Left lobe of liver (tissue), 2 donors: ENCODE results near the gene TUNAR. TPM values are rescaled to one million over a fixed set of nuclear protein-coding genes. Genes with fewer than 3 reads are reported as not detected.

Experiments used
- ATAC-seq: fragments of 200-7000 bp; cut with Tn5 transposase; one replicate; pipeline ENCODE4 v1.9.1; 2020; ENCODE audit warnings: mild to moderate bottlenecking, moderate library complexity
- DNase-seq: peaks from one replicate; pipeline ENCODE4 v3.0.0-alpha.2; 2020; ENCODE audit warnings: low spot score
- total RNA-seq: library from RNA; stranded (reverse); gene quantifications from one replicate; pipeline ENCODE4 v1.2.1, GENCODE V29; 2021
- donor health status: DM: no; HTN: no; CAD: no; lungs with moderate emphysema.
- donor health status: DM: no; HTN: yes; CAD: no.

Gene TUNAR
- total RNA-seq, 1 donor from 2014 or later = not detected

DNA sequence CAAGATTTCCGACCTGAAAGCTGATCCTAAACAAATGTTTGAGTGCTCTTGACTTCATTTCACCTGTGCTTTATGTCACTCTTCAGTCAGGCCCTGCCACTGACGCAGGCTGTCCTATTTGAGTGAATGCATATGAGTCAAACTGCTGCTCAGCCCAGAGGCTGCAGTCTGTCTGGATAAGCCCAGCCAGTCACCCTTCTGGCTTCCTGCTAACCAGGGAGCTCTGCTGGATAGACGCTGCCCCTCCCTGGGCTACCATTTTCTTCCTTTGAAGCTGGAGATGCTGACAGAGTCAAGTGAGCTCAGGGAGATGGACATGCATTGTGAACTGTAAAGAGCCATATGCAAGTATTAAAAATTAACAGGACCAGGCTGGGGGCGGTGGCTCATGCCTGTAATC, 5.1 kb upstream of the TUNAR start:
- ATAC-seq (no peak), DNase-seq (no peak)

- DNase-seq (no peak), ATAC-seq (no peak)
Observed at GRCh38 chr14:95872777-95873176, 3.9 kb upstream of the TUNAR start.

DNA sequence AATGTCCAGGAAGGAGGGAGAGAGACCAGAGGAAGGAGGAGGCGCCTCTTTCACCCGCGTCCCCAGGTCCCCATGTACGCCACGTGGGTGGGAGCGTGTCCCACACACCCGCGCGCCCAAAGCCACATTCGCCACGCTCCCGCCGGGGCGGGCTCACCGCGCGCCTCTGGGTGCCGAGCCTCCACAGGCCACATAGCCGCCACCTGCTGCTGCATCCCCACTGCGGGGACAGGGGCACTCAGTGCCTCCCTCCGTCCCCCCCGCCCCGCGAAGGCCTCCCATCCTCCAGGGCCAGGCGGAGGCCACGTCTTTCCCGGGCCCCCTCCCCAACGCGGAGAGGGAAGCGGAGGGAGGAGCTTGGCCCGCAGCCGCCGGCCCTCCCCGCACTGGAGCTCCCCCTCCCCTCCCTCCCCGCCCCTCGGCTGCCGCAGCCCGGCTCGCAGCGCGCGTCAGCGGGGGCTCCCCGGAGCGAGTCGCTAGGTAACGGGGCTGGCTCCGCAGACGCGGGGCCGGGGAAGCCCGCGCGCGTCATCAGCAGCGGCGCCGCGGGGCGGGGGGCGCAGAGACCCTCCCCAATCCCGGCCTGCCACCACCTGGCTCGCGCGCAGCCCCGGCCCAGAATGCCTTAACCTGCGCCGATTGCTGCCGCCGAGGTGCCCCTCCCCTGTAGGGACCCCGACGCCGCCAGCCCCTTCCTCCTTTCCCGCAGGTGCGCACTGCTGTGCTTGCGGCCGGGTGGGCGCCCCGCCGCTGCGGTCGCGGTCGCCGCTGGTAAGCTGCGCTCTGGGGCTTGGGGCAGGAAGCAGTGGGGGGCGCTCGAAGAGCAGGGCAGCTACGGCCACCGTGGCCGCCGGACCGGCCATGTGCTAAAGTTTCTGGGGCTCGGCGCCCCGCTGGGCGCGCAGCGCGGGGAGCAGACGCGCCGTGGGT, 536 bp upstream of the TUNAR start:
- DNase-seq = no peak
- ATAC-seq = no peak

- DNase-seq (no peak), ATAC-seq (no peak)
Observed at GRCh38 chr14:95877633-95878032, 1.0 kb downstream of the TUNAR start.

- ATAC-seq (no peak), DNase-seq (no peak)
Observed at GRCh38 chr14:95884377-95884776, 7.7 kb downstream of the TUNAR start.

GRCh38 chr14:95885278-95885677, 8.6 kb downstream of the TUNAR start:
- no peak for DNase-seq

DNA sequence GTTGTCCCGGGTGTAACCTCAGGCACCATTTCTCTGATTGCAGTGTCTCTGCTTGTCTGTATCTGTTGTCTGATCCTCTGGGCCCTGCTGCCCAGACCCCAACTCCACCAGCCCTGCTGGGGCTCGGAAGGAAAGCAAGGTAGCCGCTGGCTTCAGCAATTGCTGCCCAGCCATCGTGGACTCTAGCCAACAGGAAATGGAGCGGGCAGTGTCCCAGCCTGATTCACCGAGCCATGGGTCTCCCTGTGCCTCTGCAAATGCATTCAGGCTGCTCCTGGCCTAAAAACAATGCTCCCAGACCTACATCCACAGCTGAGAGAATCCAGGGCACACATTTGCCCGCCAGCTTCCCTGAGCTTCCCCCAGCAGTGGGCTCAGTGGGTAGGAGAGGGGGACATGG, 9.2 kb downstream of the TUNAR start:
- ATAC-seq (no peak), DNase-seq (no peak)

More at GRCh38 chr14:95885278-95885677, 8.6 kb downstream of the TUNAR start:
- no peak for ATAC-seq

DNA sequence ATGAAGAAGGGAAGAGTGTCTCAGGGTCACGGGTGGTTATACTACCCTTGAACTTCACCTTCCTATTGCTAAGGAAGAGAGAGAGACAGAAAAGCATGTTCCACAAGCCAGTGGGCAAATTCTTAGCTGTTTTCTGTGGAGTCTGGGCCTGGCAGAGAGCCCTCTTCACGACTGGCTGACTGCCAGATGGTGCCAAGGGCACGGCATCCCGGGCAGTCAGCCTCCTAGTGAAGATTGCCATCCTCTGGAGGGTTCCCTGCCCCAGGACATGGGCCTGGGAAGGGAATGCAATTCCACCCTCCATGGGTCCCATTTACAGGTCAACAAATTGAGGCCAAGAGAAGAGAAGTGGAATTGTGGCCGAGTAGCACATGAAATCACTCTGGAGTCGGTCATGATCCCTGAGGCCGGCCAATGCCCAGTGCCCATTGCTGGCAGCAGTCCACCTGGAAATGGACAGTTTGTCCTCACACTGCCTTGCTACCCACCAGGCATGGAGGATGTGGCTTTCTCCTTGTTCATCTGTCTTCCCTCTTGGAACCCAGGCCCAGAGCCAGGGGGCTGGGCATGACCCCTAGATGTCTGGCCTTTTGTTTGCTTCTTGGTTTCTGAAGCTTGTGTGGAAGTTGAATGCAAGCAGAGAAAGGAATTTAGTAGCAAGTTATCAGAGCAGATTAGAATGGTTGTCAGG, 9.9 kb downstream of the TUNAR start:
- ATAC-seq = peak; percentile 39
- no peak for DNase-seq

DNA sequence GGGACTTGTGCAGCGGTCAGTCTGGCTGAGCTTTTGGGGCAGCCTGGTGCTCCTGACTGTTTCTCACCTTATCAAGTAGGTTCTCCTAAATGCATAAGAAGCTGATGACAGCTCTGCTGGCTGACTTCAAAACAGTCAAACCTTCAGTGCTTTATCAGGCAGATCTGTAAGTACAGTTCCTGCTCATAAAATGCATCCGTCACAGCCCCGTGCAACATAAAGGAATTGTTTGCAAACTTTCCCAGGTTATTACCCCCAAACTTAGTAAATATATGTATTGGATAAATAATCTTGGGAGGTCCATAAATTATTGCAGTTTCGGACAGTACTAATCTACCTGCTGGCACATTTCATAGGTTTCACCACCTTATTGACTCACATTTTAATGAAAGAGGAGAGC, 10.7 kb downstream of the TUNAR start:
- DNase-seq (no peak), ATAC-seq (no peak)

DNA sequence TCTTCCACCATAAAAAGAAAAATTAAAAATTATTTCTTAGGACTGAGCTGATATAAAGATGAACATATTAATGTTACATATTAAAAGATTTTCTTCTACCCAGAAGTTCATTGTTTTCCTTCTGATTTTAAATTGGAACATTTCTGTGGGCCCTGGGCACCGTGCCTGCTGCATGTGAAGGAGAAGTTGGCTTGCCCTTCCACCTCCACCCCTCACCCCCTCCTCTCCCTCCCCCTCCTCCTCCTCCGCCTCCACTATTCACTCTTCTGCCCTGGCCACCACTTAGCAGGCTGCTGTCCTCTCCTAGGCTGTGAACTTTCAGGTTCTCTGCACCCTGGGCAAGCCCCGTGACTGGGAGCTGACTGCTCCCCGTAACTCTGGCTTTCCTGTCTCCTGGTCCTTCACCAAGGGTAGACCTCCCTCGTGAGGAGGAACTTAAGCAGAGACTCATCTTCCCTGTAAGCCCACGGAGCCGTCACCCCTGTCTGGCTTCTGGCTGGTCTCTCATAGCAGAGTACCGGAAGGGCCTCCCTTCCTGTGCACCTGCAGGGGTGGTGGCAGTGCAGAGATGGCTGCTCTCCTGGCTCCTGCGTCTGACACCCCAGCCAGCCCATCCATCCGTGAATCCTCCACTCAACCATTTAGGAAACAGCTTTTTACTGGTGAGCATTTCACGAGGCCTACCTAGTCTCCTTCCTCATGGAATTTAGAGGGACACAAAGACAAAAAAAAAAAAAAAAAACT, 12.8 kb downstream of the TUNAR start:
- no peak for ATAC-seq
- DNase-seq = no peak

DNA sequence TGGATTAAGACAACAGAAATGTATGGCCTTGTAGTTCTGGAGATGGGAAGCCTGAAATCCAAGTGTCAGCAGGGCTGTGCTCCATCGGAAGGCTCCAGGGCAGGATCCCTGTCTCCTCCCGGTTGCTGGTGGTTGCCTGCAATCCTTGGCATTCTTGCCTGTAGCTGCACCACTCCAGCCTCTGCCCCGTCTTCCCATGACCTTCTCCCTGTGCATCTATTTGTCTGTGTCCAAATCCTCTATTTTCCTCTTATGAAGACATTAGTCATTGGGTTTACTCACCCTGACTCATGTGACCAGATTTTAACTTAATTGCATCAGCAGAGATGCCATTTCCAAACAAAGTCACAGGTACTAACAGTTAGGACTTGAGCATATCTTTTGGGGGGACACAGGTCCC, 15.1 kb downstream of the TUNAR start:
- no peak for DNase-seq
- no peak for ATAC-seq

DNA sequence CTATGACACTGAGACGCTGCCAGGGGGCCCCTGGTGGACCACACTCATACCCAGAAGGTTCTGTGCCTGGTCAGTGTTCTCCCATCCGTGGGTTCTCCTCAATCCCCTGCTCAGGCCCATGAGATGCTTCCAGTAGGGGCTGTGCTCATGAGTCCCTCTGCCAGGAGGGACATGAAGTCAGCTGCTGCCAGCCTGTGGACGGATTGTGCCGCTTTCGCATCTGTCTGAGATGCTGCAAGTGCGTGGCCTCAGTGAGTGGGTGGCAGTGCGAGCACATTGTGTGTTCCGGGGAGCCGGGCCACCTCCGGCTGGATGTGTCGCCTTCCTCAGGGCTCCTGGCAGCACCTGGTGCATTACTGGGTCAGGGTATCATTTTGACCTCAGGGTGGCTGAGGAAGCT, 15.5 kb downstream of the TUNAR start:
- no peak for ATAC-seq
- no peak for DNase-seq

GRCh38 chr14:95895720-95896119, 19.1 kb downstream of the TUNAR start:
- ATAC-seq = peak; percentile 81
- no peak for DNase-seq

DNA sequence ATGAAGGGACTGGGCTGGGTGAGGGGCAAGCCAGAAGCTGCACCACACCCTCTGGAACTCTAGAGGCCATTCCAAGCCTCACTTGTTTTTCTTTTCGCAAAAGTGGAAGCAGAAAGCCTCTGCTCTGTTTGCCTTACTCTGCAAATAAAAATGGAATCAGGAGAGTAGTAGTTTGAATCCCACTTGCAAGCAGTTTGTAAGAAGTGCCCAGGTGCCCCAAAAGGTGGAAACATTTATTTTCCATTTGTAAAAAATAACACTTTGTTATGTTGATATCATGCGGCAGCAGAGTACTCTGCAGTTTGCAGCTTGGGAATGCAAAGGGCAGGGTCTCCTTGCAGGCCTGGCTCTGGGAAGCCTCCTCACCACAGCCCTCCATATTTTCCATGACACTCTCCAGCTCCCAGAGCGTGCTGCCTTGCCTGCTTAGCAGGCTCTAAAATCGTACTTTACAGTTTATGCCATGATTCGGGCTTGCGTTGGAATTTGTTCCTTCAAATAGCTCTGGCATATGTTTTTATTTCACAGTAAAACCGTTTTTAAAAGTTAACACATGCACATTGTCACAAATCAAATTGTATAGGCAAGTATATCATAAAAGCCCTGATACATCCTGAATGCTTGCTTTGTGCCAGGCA, 20.0 kb downstream of the TUNAR start:
- no peak for ATAC-seq
- DNase-seq = no peak

DNA sequence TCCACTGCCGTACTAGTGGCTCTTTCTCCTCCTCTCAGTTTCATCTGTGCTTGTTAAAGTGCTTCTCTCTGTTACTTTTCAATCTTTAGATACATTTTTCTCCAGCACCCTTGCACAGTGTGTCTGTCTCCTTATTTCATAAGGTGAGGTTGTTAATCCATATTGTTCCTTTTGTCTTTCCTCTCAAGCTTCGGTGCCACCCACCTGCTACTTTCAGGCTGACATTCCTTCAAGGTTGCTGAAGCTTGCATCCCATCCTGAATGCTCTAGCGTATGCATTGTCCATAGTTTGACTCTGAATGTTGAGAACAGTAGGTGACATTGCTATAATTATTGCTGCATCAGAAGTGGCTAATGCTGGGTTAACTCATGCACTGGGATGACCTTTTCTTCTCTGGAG, 20.6 kb downstream of the TUNAR start:
- ATAC-seq = no peak
- no peak for DNase-seq

- no peak for ATAC-seq
- no peak for DNase-seq
Observed at GRCh38 chr14:95901054-95901453, 24.4 kb downstream of the TUNAR start.

DNA sequence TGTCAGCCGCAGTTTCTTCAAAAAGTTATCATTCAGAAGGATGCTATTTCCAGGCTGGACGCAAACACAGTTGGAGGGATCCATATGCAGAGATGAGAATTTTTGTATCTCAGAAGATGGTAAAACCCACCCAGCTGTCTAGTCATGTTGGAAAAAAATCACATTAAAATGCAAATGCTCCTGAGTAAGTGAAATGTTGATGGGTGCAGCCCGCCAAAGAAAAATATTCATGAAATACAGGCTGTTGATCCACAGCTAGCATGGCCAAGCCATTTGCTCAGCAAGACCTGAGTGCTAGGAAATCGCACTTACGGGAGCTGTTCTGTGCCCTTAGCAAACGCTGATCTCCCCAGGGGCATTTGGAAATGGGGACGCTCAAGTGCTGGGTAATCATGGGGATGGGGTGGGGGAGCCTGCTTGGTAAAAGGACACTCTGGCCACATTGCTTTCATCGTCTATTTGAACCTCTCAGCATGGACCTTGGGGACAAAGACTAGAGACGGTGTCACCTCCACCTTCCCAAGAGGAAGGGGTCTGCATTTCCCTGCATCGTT, 25.7 kb downstream of the TUNAR start:
- DNase-seq (no peak), ATAC-seq (no peak)

- DNase-seq (no peak), ATAC-seq (no peak)
Observed at GRCh38 chr14:95903165-95903564, 26.5 kb downstream of the TUNAR start.

- DNase-seq = no peak
- no peak for ATAC-seq
Observed at GRCh38 chr14:95903616-95904107, 27.0 kb downstream of the TUNAR start.

DNA sequence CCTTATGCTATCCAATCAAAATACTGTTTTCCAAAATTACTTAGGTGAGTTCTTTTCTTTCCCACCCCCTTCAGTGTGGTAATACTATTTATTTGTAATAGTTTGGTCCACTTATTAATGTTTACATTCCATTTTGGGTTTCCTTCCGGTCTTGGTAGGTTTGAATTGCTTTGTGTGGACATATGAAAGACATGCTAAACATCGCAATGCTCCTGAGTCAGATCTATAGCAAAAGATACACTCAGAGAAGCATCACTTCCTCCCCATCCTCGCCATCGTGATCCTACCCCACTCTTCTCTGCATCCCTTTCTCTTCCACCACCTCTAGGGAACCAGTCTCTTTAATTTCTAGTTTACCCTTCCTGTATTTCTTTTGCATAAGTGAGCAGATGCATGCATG, 30.0 kb downstream of the TUNAR start:
- no peak for ATAC-seq
- DNase-seq = no peak

DNA sequence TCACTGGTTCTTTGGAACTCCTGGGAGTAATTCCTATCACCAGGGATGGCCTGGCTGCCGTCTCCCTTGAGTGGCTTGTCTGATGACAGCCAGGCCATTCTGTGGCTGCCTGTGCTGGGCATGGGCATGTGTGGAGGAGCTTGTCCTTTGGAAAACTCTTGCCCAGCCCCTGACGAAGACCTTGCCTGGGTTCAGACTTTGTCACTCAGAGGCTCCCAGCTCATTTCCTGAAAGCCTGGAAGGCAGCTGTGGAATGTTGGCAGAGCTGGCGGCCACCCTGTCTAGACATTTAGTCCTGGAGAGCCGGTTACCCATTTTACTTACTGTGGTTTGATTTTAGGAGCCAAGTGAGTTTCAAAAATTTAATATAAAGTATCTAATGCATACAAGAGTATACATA, 34.0 kb downstream of the TUNAR start:
- ATAC-seq = no peak
- DNase-seq = no peak
